OCI-LY3 (cell line): ENCODE results near the gene PRKRA.

Source experiments
- H2AFZ ChIP-seq: fragments of 200-600, 300-600 bp; shearing (Covaris generic); 2 replicates; pipeline ENCODE4 v1.6.0; 2014; ENCODE audit warnings: antibody characterized with exemption, low read depth, low read length
- H3K27ac ChIP-seq: fragments of 200-600, 300-600 bp; sonication (generic); 2 replicates; pipeline ENCODE4 v1.5.1; 2014; ENCODE audit warnings: mild to moderate bottlenecking, low read length, moderate library complexity, mixed read lengths
- H3K27me3 ChIP-seq: fragments of 200-600, 300-600 bp; sonication (generic); 2 replicates; pipeline ENCODE4 v1.6.1; 2014; ENCODE audit warnings: low read depth, low read length, mixed read lengths
- H3K36me3 ChIP-seq: fragments of 200-600, 300-600 bp; sonication (generic); replicated peaks from 2 replicates; pipeline ENCODE3; 2014; ENCODE audit warnings: low read depth, low read length, mixed read lengths
- H3K4me1 ChIP-seq: fragments of 300-600, 200-600 bp; sonication (generic); 2 replicates; pipeline ENCODE4 v1.6.1; 2014; ENCODE audit warnings: low read length, mixed read lengths
- H3K4me2 ChIP-seq: fragments of 200-600, 300-600 bp; sonication (generic); 2 replicates; pipeline ENCODE4 v1.6.1; 2014; ENCODE audit warnings: low read length, mixed read lengths
- H3K4me3 ChIP-seq: fragments of 300-600, 200-600 bp; sonication (generic); 2 replicates; pipeline ENCODE4 v1.5.1; 2014; ENCODE audit warnings: antibody characterized with exemption, mild to moderate bottlenecking, low read length, moderate library complexity
- H3K79me2 ChIP-seq: fragments of 300-600, 200-600 bp; shearing (Covaris generic); 2 replicates; pipeline ENCODE4 v1.6.1; 2014; ENCODE audit warnings: mild to moderate bottlenecking, low read length, mixed read lengths
- H3K9ac ChIP-seq: fragments of 300-600, 200-600 bp; shearing (Covaris generic); 2 replicates; pipeline ENCODE4 v1.6.0; 2014; ENCODE audit warnings: mild to moderate bottlenecking, low read length, moderate library complexity
- H3K9me3 ChIP-seq: fragments of 200-600, 300-600 bp; shearing (Covaris generic); 2 replicates; pipeline ENCODE4 v1.6.1; 2014; ENCODE audit warnings: low read length, mixed read lengths; ENCODE audit not compliant: insufficient read depth
- H4K20me1 ChIP-seq: fragments of 200-600, 300-600 bp; sonication (generic); 2 replicates; pipeline ENCODE4 v1.6.1; 2016; ENCODE audit warnings: low read length, mixed read lengths; ENCODE audit not compliant: insufficient read depth
- CTCF ChIP-seq: fragments of 200-600, 300-600 bp; sonication (generic); IDR thresholded peaks from 2 replicates; pipeline ENCODE4 v1.5.1; 2014; ENCODE audit warnings: antibody characterized with exemption, low read length, low read depth
- EZH2phosphoT487 ChIP-seq: fragments of 200-600 bp; shearing (Covaris generic); IDR thresholded peaks from 2 replicates; pipeline ENCODE4 v1.6.1; 2018; ENCODE audit warnings: antibody characterized with exemption, mixed run types, low read depth

PRKRA gene

GRCh38 chr2:178385595-178386148, 65.3 kb downstream of the PRKRA start:
- Histone ChIP-seq H3K9ac (no peak overlapping the region), H3K36me3 (no peaks in the 10 kb centered on the region), H3K4me2 (no peak overlapping the region), H3K79me2 (no peaks in the 10 kb centered on the region), H3K27ac (no peak overlapping the region), H3K4me3 (no peak overlapping the region), H3K27me3 (no peaks in the 10 kb centered on the region), H3K9me3 (no peaks in the 10 kb centered on the region), H4K20me1 (no peaks in the 10 kb centered on the region), H3K4me1 (no peaks in the 10 kb centered on the region), H2AFZ (no peak overlapping the region)
- TF ChIP-seq EZH2phosphoT487 = no peak
- no peak for TF ChIP-seq CTCF

- Histone ChIP-seq H3K9me3 (no peaks in the 10 kb centered on the region), H3K4me3 (no peak overlapping the region), H3K9ac (no peak overlapping the region), H3K27me3 (no peaks in the 10 kb centered on the region), H4K20me1 (no peaks in the 10 kb centered on the region), H3K36me3 (no peaks in the 10 kb centered on the region), H3K79me2 (no peaks in the 10 kb centered on the region), H2AFZ (no peak overlapping the region), H3K4me2 (no peak overlapping the region), H3K27ac (no peak overlapping the region), H3K4me1 (no peaks in the 10 kb centered on the region)
- TF ChIP-seq EZH2phosphoT487 (no peak), CTCF (no peak)
Observed at GRCh38 chr2:178383718-178384117, 67.3 kb downstream of the PRKRA start.
